ENCODE measurements around the gene MKLN1. TPM values are rescaled to one million over a fixed set of nuclear protein-coding genes. Genes with fewer than 3 reads are reported as not detected.
"Not testable (repeated sequence)": the region's sequence is repeated elsewhere in the genome, so short reads cannot be mapped to it uniquely, and the experiment has no call there.

MKLN1 gene
- total RNA-seq, 2 donors from 2014 or later = 44.9 to 49.6 TPM

- Mint-ChIP-seq H3K36me3 (ENCODE audit: insufficient read depth in 2 of 2) (peaks cover 11 to 19% of the 10 kb centered on the region in 2 donors), H3K4me1 (ENCODE audit: low read depth) (no peaks in the 10 kb centered on the region)
- ATAC-seq (replicated peaks in 1 of 2) = no peak
These were observed 115.8 kb downstream of the MKLN1 start for GRCh38 chr7:131443496-131443895.

GRCh38 chr7:131444683-131445082 lies 117.0 kb downstream of the MKLN1 start:
- DNase-seq (no peak), ATAC-seq (replicated peaks in 1 of 2) (no peak)
- H3K4me1 Mint-ChIP-seq (ENCODE audit: low read depth) = no peaks in the 10 kb centered on the region
- H3K27me3 Mint-ChIP-seq (ENCODE audit: low read depth) = no peaks in the 10 kb centered on the region
- no peak overlapping the region for H3K4me3 Mint-ChIP-seq
- peaks cover 11 to 20% of the 10 kb centered on the region in 2 donors for H3K36me3 Mint-ChIP-seq (ENCODE audit: insufficient read depth in 2 of 2)
- peaks cover 2 to 7% of the 10 kb centered on the region in 2 donors for H3K9me3 Mint-ChIP-seq
- H3K27ac Mint-ChIP-seq = no peak overlapping the region

More at GRCh38 chr7:131443496-131443895, 115.8 kb downstream of the MKLN1 start:
- Mint-ChIP-seq H3K9me3 (peaks cover 2 to 7% of the 10 kb centered on the region in 2 donors), H3K4me3 (no peak overlapping the region), H3K27me3 (ENCODE audit: low read depth) (no peaks in the 10 kb centered on the region), H3K27ac (no peak overlapping the region)
- no peak for DNase-seq

GRCh38 chr7:131449373-131449902 lies 121.8 kb downstream of the MKLN1 start:
- Mint-ChIP-seq H3K9me3 (no peaks in the 10 kb centered on the region), H3K4me3 (no peak overlapping the region), H3K27me3 (ENCODE audit: low read depth) (no peaks in the 10 kb centered on the region), H3K4me1 (ENCODE audit: low read depth) (no peaks in the 10 kb centered on the region), H3K27ac (no peak overlapping the region), H3K36me3 (ENCODE audit: insufficient read depth in 2 of 2) (peaks cover 0 to 10% of the 10 kb centered on the region in 2 donors)
- ATAC-seq (replicated peaks in 1 of 2) (no peak), DNase-seq (no peak)

- H3K27ac Mint-ChIP-seq = no peak overlapping the region
- no peak for ATAC-seq (replicated peaks in 1 of 2)
- H3K4me3 Mint-ChIP-seq = no peak overlapping the region
- H3K9me3 Mint-ChIP-seq = no peaks in the 10 kb centered on the region
- H3K36me3 Mint-ChIP-seq (ENCODE audit: insufficient read depth in 2 of 2) = peaks cover 0 to 3% of the 10 kb centered on the region in 2 donors
- H3K4me1 Mint-ChIP-seq (ENCODE audit: low read depth) = no peaks in the 10 kb centered on the region
- no peak for DNase-seq
- no peaks in the 10 kb centered on the region for H3K27me3 Mint-ChIP-seq (ENCODE audit: low read depth)
These were observed 126.8 kb downstream of the MKLN1 start for GRCh38 chr7:131454498-131454897.

GRCh38 chr7:131455001-131455400 lies 127.3 kb downstream of the MKLN1 start:
- ATAC-seq (replicated peaks in 1 of 2) = no peak
- Mint-ChIP-seq H3K9me3 (no peaks in the 10 kb centered on the region), H3K4me1 (ENCODE audit: low read depth) (no peaks in the 10 kb centered on the region)

GRCh38 chr7:131455546-131455945 lies 127.9 kb downstream of the MKLN1 start:
- H3K27ac Mint-ChIP-seq = no peak overlapping the region
- H3K9me3 Mint-ChIP-seq = no peaks in the 10 kb centered on the region
- H3K4me1 Mint-ChIP-seq (ENCODE audit: low read depth) = no peaks in the 10 kb centered on the region
- ATAC-seq (replicated peaks in 1 of 2) (no peak), DNase-seq (no peak)
- H3K27me3 Mint-ChIP-seq (ENCODE audit: low read depth) = no peaks in the 10 kb centered on the region
- H3K4me3 Mint-ChIP-seq = no peak overlapping the region
- H3K36me3 Mint-ChIP-seq (ENCODE audit: insufficient read depth in 2 of 2) = peaks cover 0 to 3% of the 10 kb centered on the region in 2 donors

More at GRCh38 chr7:131455001-131455400, 127.3 kb downstream of the MKLN1 start:
- H3K27ac Mint-ChIP-seq = no peak overlapping the region
- H3K4me3 Mint-ChIP-seq = no peak overlapping the region
- peaks cover 0 to 3% of the 10 kb centered on the region in 2 donors for H3K36me3 Mint-ChIP-seq (ENCODE audit: insufficient read depth in 2 of 2)
- no peak for DNase-seq
- H3K27me3 Mint-ChIP-seq (ENCODE audit: low read depth) = no peaks in the 10 kb centered on the region

GRCh38 chr7:131456338-131456737 lies 128.7 kb downstream of the MKLN1 start:
- Mint-ChIP-seq H3K9me3 (no peaks in the 10 kb centered on the region), H3K4me1 (ENCODE audit: low read depth) (no peaks in the 10 kb centered on the region), H3K27me3 (ENCODE audit: low read depth) (no peaks in the 10 kb centered on the region), H3K4me3 (no peak overlapping the region), H3K27ac (no peak overlapping the region), H3K36me3 (ENCODE audit: insufficient read depth in 2 of 2) (peaks cover 0 to 3% of the 10 kb centered on the region in 2 donors)
- DNase-seq (no peak), ATAC-seq (replicated peaks in 1 of 2) (no peak)

GRCh38 chr7:131459256-131459655 lies 131.6 kb downstream of the MKLN1 start:
- Mint-ChIP-seq H3K36me3 (ENCODE audit: insufficient read depth in 2 of 2) (peaks cover 2 to 10% of the 10 kb centered on the region in 2 donors), H3K4me3 (no peak overlapping the region), H3K27me3 (ENCODE audit: low read depth) (no peaks in the 10 kb centered on the region), H3K27ac (peak overlapping the region; percentile 32), H3K4me1 (ENCODE audit: low read depth) (no peaks in the 10 kb centered on the region), H3K9me3 (no peaks in the 10 kb centered on the region)
- ATAC-seq (replicated peaks in 1 of 2) (no peak), DNase-seq (no peak)

GRCh38 chr7:131462059-131462458 lies 134.4 kb downstream of the MKLN1 start:
- Mint-ChIP-seq H3K9me3 (no peaks in the 10 kb centered on the region), H3K36me3 (ENCODE audit: insufficient read depth in 2 of 2) (peaks cover 2 to 16% of the 10 kb centered on the region in 2 donors), H3K4me1 (ENCODE audit: low read depth) (no peaks in the 10 kb centered on the region), H3K27me3 (ENCODE audit: low read depth) (no peaks in the 10 kb centered on the region), H3K4me3 (no peak overlapping the region), H3K27ac (no peak overlapping the region)
- ATAC-seq (replicated peaks in 1 of 2) = no peak
- no peak for DNase-seq

- H3K4me1 Mint-ChIP-seq (ENCODE audit: low read depth); ATAC-seq (replicated peaks in 1 of 2); H3K27me3 Mint-ChIP-seq (ENCODE audit: low read depth); H3K4me3 Mint-ChIP-seq; H3K9me3 Mint-ChIP-seq; H3K27ac Mint-ChIP-seq; DNase-seq: not testable (repeated sequence)
- H3K36me3 Mint-ChIP-seq (ENCODE audit: insufficient read depth in 2 of 2) = peaks cover 5 to 18% of the 10 kb centered on the region in 2 donors
These were observed 135.0 kb downstream of the MKLN1 start for GRCh38 chr7:131462715-131463114.

- no peak overlapping the region for H3K27ac Mint-ChIP-seq
- H3K9me3 Mint-ChIP-seq = no peaks in the 10 kb centered on the region
- no peak overlapping the region for H3K4me3 Mint-ChIP-seq
- peaks cover 10 to 30% of the 10 kb centered on the region in 2 donors for H3K36me3 Mint-ChIP-seq (ENCODE audit: insufficient read depth in 2 of 2)
- H3K27me3 Mint-ChIP-seq (ENCODE audit: low read depth) = no peaks in the 10 kb centered on the region
- no peak for ATAC-seq (replicated peaks in 1 of 2)
- H3K4me1 Mint-ChIP-seq (ENCODE audit: low read depth) = no peaks in the 10 kb centered on the region
- DNase-seq = no peak
These were observed 139.2 kb downstream of the MKLN1 start for GRCh38 chr7:131466735-131467365.

GRCh38 chr7:131467788-131468187 lies 140.1 kb downstream of the MKLN1 start:
- Mint-ChIP-seq H3K4me3 (no peak overlapping the region), H3K9me3 (no peaks in the 10 kb centered on the region), H3K27ac (no peak overlapping the region), H3K27me3 (ENCODE audit: low read depth) (no peaks in the 10 kb centered on the region), H3K36me3 (ENCODE audit: insufficient read depth in 2 of 2) (peaks cover 10 to 27% of the 10 kb centered on the region in 2 donors), H3K4me1 (ENCODE audit: low read depth) (no peaks in the 10 kb centered on the region)
- DNase-seq (no peak), ATAC-seq (replicated peaks in 1 of 2) (no peak)

- ATAC-seq (replicated peaks in 1 of 2) (no peak), DNase-seq (no peak)
- Mint-ChIP-seq H3K27ac (no peak overlapping the region), H3K9me3 (no peaks in the 10 kb centered on the region), H3K4me3 (no peak overlapping the region), H3K27me3 (ENCODE audit: low read depth) (no peaks in the 10 kb centered on the region), H3K4me1 (ENCODE audit: low read depth) (no peaks in the 10 kb centered on the region), H3K36me3 (ENCODE audit: insufficient read depth in 2 of 2) (peaks cover 12 to 25% of the 10 kb centered on the region in 2 donors)
These were observed 143.8 kb downstream of the MKLN1 start for GRCh38 chr7:131471250-131472004.

Measured in activated T-cell treated with anti-CD3 and anti-CD28 coated beads, Interleukin-2, amount 50 U/mL, for 72 hours (primary cell).